Chondrocyte (in vitro differentiated cells): Measurements from ENCODE around the gene BTK. TPM values are rescaled to one million over a fixed set of nuclear protein-coding genes. Genes with fewer than 3 reads are reported as not detected.

ENCODE experiments used
- DNase-seq: peaks from one replicate; pipeline ENCODE4 v3.0.0; 2021; ENCODE audit warnings: mixed read lengths, low spot score
- H3K27ac Mint-ChIP-seq: one replicate; pipeline ENCODE4 v1.8.0; 2021; ENCODE audit warnings: mild to moderate bottlenecking, moderate library complexity, mixed read lengths; ENCODE audit not compliant: unreplicated experiment
- H3K27me3 Mint-ChIP-seq: 2 replicates; pipeline ENCODE4 v1.8.0; 2021; ENCODE audit warnings: low read depth, mixed read lengths
- H3K36me3 Mint-ChIP-seq: 2 replicates; pipeline ENCODE4 v1.8.0; 2021; ENCODE audit warnings: low read depth, mixed read lengths
- H3K4me1 Mint-ChIP-seq: 2 replicates; pipeline ENCODE4 v1.8.0; 2021; ENCODE audit warnings: low read depth, mild to moderate bottlenecking, mixed read lengths
- H3K4me3 Mint-ChIP-seq: one replicate; pipeline ENCODE4 v1.8.0; 2021; ENCODE audit warnings: mild to moderate bottlenecking, moderate library complexity, mixed read lengths; ENCODE audit not compliant: unreplicated experiment
- H3K9me3 Mint-ChIP-seq: 2 replicates; pipeline ENCODE4 v1.8.0; 2021; ENCODE audit warnings: low read depth, mixed read lengths
- long read RNA-seq: library from polyadenylated mRNA; stranded (forward); transcript quantifications from one replicate; pipeline ENCODE4 v2.0.0, GENCODE V29; 2021
- total RNA-seq: library from RNA; stranded (reverse); gene quantifications from 3 replicates; pipeline ENCODE4 v1.2.1, GENCODE V29; 2021
- TF ChIP-seq, protein P1 (sequence below): fragments of 200-600 bp; sonication (generic); IDR thresholded peaks from 2 replicates; pipeline ENCODE4 v1.5.0; 2021; ENCODE audit warnings: antibody characterized with exemption, mild to moderate bottlenecking, moderate library complexity

The BTK gene
- total RNA-seq, result not detected in 3 replicates
- long read RNA-seq, result 0 reads

DNA sequence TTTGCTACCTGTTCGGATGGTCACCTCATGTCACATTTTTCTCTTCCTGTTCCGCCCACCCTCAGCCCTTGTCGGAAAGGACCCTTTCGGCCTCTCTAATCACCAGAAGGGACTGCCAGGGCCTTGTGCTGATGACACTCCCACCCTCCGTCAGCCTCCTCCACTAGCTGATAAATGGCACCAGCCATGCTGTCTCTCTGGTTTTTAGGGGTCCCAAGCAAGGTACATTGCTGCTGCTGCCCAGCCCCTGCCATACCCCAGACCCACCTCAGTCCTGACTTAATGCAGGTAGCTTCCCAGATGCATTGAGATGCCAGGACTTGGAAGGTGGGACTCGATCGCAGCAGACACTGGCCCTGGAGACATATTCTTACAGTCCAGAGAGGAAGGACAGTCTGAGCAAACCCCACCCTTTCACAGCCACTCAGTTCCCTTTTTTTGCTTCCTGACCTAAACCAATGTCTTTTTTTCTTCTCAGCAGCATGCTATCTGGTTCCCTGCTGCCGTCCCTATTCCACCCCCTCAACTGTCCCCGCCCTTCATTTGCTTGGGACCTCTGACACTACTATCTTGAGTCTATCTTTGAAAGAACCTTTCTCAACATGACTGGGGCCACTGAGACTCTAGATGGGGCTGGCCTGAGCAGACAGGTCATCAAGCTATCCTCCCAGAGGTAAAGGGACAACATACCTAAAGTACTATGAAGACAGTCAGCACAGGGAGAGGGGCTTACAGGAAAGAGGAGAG lies at the start of gene BTK:
BTK (minus strand) TSS at position 397 of the 747 bp plus-strand sequence. CDS start 10,907 bp downstream, outside the sequence.
- no peak for DNase-seq
- no peaks in the 10 kb centered on the region for H3K27me3 Mint-ChIP-seq
- H3K27ac Mint-ChIP-seq, result no peak within 1 kb of the TSS
- no peaks in the 10 kb centered on the region for H3K9me3 Mint-ChIP-seq
- no peaks in the 10 kb centered on the region for H3K36me3 Mint-ChIP-seq
- H3K4me3 Mint-ChIP-seq, result no peak within 1 kb of the TSS
- TF ChIP-seq, protein P1, sequence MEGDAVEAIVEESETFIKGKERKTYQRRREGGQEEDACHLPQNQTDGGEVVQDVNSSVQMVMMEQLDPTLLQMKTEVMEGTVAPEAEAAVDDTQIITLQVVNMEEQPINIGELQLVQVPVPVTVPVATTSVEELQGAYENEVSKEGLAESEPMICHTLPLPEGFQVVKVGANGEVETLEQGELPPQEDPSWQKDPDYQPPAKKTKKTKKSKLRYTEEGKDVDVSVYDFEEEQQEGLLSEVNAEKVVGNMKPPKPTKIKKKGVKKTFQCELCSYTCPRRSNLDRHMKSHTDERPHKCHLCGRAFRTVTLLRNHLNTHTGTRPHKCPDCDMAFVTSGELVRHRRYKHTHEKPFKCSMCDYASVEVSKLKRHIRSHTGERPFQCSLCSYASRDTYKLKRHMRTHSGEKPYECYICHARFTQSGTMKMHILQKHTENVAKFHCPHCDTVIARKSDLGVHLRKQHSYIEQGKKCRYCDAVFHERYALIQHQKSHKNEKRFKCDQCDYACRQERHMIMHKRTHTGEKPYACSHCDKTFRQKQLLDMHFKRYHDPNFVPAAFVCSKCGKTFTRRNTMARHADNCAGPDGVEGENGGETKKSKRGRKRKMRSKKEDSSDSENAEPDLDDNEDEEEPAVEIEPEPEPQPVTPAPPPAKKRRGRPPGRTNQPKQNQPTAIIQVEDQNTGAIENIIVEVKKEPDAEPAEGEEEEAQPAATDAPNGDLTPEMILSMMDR, result no peak
- H3K4me1 Mint-ChIP-seq, result no peaks in the 10 kb centered on the region

DNA sequence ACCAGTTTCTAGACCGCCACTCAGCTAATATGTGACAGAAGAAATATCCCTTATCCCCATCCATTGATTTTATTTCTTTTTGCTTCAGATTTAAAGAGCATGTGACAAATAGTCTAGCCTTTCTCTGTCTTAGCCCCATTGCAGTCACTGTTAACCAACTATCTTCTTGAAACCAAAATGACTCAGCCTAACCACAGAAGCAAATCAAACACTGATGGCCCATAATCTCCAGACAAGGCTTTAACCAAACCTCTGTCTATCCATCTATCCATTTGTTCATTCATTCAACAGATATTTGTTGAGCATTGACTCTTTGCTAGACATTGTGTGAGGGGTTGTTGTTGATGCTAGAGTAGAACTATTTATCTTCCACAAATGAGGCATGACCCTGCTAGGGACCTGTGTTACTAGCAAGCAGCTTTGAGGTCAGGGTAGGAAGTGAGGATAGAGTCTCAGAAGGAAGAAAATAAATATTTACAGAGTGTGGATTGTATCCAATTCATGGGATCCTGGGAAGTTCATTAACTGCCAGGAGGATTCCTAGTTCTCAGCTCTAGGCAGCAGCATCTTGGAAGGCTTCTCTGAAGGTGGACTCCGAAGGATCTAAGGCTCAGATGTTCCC lies 44.6 kb upstream of the BTK start:
- Mint-ChIP-seq H3K4me3 (no peak overlapping the region), H3K9me3 (peaks cover 3% of the 10 kb centered on the region)

DNA sequence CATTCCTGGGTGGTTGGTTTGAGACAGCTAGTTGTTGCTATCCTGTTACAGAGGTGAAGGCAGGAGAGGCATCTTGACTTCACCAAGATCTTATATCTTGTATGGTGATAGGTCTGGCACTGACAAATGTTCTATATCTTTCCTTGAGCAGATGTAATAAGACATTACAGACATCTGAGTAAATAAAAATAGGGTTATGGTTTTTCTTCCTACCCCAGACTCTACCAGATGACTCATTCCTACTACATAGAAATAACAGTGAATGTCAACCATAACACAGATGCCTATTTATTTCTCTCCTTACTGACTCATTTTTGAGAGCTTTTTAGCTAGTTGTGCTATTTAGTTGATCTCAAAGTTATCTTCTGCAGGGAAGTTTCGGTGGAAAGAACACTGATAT lies 43.9 kb upstream of the BTK start:
- Mint-ChIP-seq H3K27ac (peak overlapping the region; percentile 62), H3K4me1 (peaks cover 20% of the 10 kb centered on the region), H3K36me3 (peaks cover 19% of the 10 kb centered on the region), H3K27me3 (no peaks in the 10 kb centered on the region), H3K4me3 (no peak overlapping the region), H3K9me3 (peaks cover 5% of the 10 kb centered on the region)
- TF ChIP-seq, protein P1, result no peak
- no peak for DNase-seq

More for the DNA sequence above, 44.6 kb upstream of the BTK start:
- no peaks in the 10 kb centered on the region for H3K27me3 Mint-ChIP-seq
- TF ChIP-seq, protein P1, result no peak
- H3K36me3 Mint-ChIP-seq, result peaks cover 16% of the 10 kb centered on the region
- H3K27ac Mint-ChIP-seq, result peak overlapping the region; percentile 62
- DNase-seq, result no peak
- H3K4me1 Mint-ChIP-seq, result peaks cover 20% of the 10 kb centered on the region

DNA sequence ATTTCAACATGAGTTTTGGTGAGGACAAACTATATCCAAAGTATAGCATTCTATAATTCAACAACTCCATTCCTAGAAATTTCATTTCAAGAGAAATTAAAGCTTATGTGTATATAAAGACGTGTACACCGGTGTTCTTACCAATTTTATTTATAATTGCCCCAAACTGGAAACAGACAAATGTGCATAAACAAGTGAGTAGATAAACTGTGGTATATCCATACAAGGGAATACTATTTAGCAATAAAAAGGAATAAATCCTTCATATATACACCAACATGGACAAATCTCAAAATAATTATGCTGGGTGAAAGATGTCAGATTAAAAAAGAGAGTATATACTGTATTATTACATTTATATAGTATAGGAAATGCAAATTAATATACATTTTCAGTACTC lies 42.0 kb upstream of the BTK start:
- Mint-ChIP-seq H3K27me3 (no peaks in the 10 kb centered on the region), H3K27ac (no peak overlapping the region), H3K4me3 (no peak overlapping the region), H3K36me3 (peaks cover 20% of the 10 kb centered on the region), H3K4me1 (peaks cover 20% of the 10 kb centered on the region), H3K9me3 (peaks cover 9% of the 10 kb centered on the region)
- TF ChIP-seq, protein P1, result no peak
- no peak for DNase-seq

DNA sequence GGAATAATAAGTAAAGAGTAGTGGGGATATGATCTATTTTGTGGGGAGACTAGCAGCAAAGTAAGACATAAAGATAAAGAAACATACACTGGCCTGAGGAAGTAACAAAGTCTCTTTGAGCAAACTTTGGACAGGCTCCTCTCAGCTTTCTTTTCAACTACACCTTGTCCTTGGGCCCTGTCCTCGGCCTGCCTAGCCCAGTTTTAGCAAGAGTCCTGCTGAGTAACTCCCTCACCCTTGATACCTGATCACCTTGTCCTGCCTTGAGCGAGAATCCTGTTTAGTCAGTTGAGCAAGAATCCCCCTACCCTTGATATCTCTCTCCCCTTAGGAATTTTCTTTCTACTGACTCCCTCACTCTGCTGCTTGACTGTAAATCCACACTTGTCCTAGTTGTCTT lies 33.5 kb upstream of the BTK start:
- DNase-seq, result no peak
- Mint-ChIP-seq H3K36me3 (no peaks in the 10 kb centered on the region), H3K4me1 (peaks cover 27% of the 10 kb centered on the region), H3K27me3 (no peaks in the 10 kb centered on the region), H3K9me3 (no peaks in the 10 kb centered on the region), H3K4me3 (peak overlapping the region; percentile 90), H3K27ac (peak overlapping the region; percentile 3)
- TF ChIP-seq, protein P1, result no peak
